H9 (cell line): ENCODE data around the gene MRPL28. TPM values are rescaled to one million over a fixed set of nuclear protein-coding genes. Genes with fewer than 3 reads are reported as not detected.

Experiments
- DNase-seq: peaks from one replicate; pipeline ENCODE4 v3.0.0-alpha.2; 2017
- H2AFZ ChIP-seq: one replicate; pipeline ENCODE4 v1.6.1; 2013; ENCODE audit warnings: mild to moderate bottlenecking, low read length, control low read depth, moderate library complexity
- H2AK5ac ChIP-seq: 2 replicates; pipeline ENCODE4 v1.6.1; 2013; ENCODE audit warnings: low read length, control low read depth, mixed read lengths; ENCODE audit not compliant: insufficient read length
- H2BK120ac ChIP-seq: one replicate; pipeline ENCODE4 v1.6.1; 2013; ENCODE audit warnings: low read depth, mild to moderate bottlenecking, low read length, control low read depth, inconsistent platforms; ENCODE audit not compliant: poor library complexity, severe bottlenecking
- H2BK12ac ChIP-seq: 2 replicates; pipeline ENCODE4 v1.6.1; 2013; ENCODE audit warnings: low read length, control low read depth, mixed read lengths, low read depth; ENCODE audit not compliant: insufficient read length
- H2BK15ac ChIP-seq: 2 replicates; pipeline ENCODE4 v1.6.1; 2013; ENCODE audit warnings: low read depth, low read length, control low read depth
- H2BK20ac ChIP-seq: one replicate; pipeline ENCODE4 v1.6.1; 2013; ENCODE audit warnings: low read depth, mild to moderate bottlenecking, low read length, control low read depth, inconsistent platforms; ENCODE audit not compliant: poor library complexity, severe bottlenecking
- H2BK5ac ChIP-seq: 2 replicates; pipeline ENCODE4 v1.6.1; 2013; ENCODE audit warnings: low read length, control low read depth, mixed read lengths; ENCODE audit not compliant: insufficient read length
- H3K14ac ChIP-seq: 2 replicates; pipeline ENCODE4 v1.6.1; 2013; ENCODE audit warnings: low read length, control low read depth; ENCODE audit not compliant: insufficient read depth
- H3K18ac ChIP-seq: 2 replicates; pipeline ENCODE4 v1.6.1; 2013; ENCODE audit warnings: low read depth, mild to moderate bottlenecking, mixed read lengths, low read length, control low read depth; ENCODE audit not compliant: insufficient read length
- H3K23ac ChIP-seq: 2 replicates; pipeline ENCODE4 v1.6.1; 2013; ENCODE audit warnings: low read length, control low read depth, mixed read lengths, low read depth; ENCODE audit not compliant: insufficient read length
- H3K23me2 ChIP-seq: 2 replicates; pipeline ENCODE4 v1.6.1; 2013; ENCODE audit warnings: low read depth, mild to moderate bottlenecking, mixed read lengths, low read length, control low read depth; ENCODE audit not compliant: insufficient read length, poor library complexity, severe bottlenecking
- H3K27ac ChIP-seq: 2 replicates; pipeline ENCODE4 v1.5.1; 2013; ENCODE audit warnings: low read length, control low read depth, mixed read lengths, low read depth; ENCODE audit not compliant: insufficient read length
- H3K27me3 ChIP-seq: 2 replicates; pipeline ENCODE4 v1.6.1; 2013; ENCODE audit warnings: low read length, control low read depth, inconsistent platforms; ENCODE audit not compliant: insufficient read depth
- H3K4ac ChIP-seq: 2 replicates; pipeline ENCODE4 v1.6.1; 2013; ENCODE audit warnings: low read depth, mild to moderate bottlenecking, control low read depth, inconsistent platforms, low read length, moderate library complexity
- H3K4me1 ChIP-seq: 2 replicates; pipeline ENCODE4 v1.6.1; 2013; ENCODE audit warnings: low read length, control low read depth, inconsistent platforms; ENCODE audit not compliant: insufficient read depth
- H3K4me2 ChIP-seq: 2 replicates; pipeline ENCODE4 v1.6.1; 2013; ENCODE audit warnings: low read length, control low read depth, mixed read lengths; ENCODE audit not compliant: insufficient read length, insufficient read depth
- H3K56ac ChIP-seq: 2 replicates; pipeline ENCODE4 v1.6.1; 2013; ENCODE audit warnings: low read depth, mild to moderate bottlenecking, mixed read lengths, low read length, control low read depth; ENCODE audit not compliant: insufficient read length
- H3K79me1 ChIP-seq: 2 replicates; pipeline ENCODE4 v1.6.1; 2013; ENCODE audit warnings: low read depth, mild to moderate bottlenecking, moderate library complexity, low read length, control low read depth, inconsistent platforms; ENCODE audit not compliant: insufficient read depth, poor library complexity, severe bottlenecking
- H3K79me2 ChIP-seq: 2 replicates; pipeline ENCODE4 v1.6.1; 2013; ENCODE audit warnings: low read length, control low read depth, inconsistent platforms; ENCODE audit not compliant: insufficient read depth
- H3K9ac ChIP-seq: 2 replicates; pipeline ENCODE4 v1.6.1; 2013; ENCODE audit warnings: low read length, control low read depth, mixed read lengths; ENCODE audit not compliant: insufficient read length; ENCODE audit errors: extremely low read depth
- H3K9me3 ChIP-seq: one replicate; pipeline ENCODE4 v1.6.1; 2013; ENCODE audit warnings: low read depth, low read length, inconsistent platforms; ENCODE audit not compliant: control insufficient read depth
- H3T11ph ChIP-seq: one replicate; pipeline ENCODE4 v1.6.1; 2013; ENCODE audit warnings: mild to moderate bottlenecking, low read length, control low read depth, inconsistent platforms
- H4K20me1 ChIP-seq: one replicate; pipeline ENCODE4 v1.6.1; 2013; ENCODE audit not compliant: control insufficient read depth, insufficient read length, insufficient read depth
- H4K5ac ChIP-seq: 2 replicates; pipeline ENCODE4 v1.6.1; 2013; ENCODE audit warnings: low read depth, mild to moderate bottlenecking, mixed read lengths, low read length, control low read depth; ENCODE audit not compliant: insufficient read length
- H4K8ac ChIP-seq: replicated peaks from 2 replicates; pipeline ENCODE4 v1.6.1; 2013; ENCODE audit warnings: low read length, control low read depth, mixed read lengths, low read depth; ENCODE audit not compliant: insufficient read length
- H4K91ac ChIP-seq: 2 replicates; pipeline ENCODE4 v1.6.1; 2013; ENCODE audit warnings: low read depth, mild to moderate bottlenecking, moderate library complexity, mixed read lengths, low read length, control low read depth; ENCODE audit not compliant: insufficient read length
- H3K27ac Mint-ChIP-seq, 3 experiments: 2 replicates in 2 of 3; 3 replicates in 1 of 3; pipeline ENCODE4 v1.8.0; 2020 to 2021; ENCODE audit warnings: mixed read lengths in 3 of 3, mild to moderate bottlenecking in 1 of 3, moderate library complexity in 1 of 3
- H3K27me3 Mint-ChIP-seq: 2 replicates; pipeline ENCODE4 v1.8.0; 2021; ENCODE audit warnings: low read depth, mild to moderate bottlenecking, moderate library complexity, mixed read lengths
- H3K36me3 Mint-ChIP-seq, 3 experiments: 2 replicates in 2 of 3; 3 replicates in 1 of 3; pipeline ENCODE4 v1.8.0; 2020 to 2021; ENCODE audit warnings: low read depth in 3 of 3, mixed read lengths in 3 of 3; ENCODE audit not compliant: insufficient read depth in 1 of 3
- H3K4me1 Mint-ChIP-seq, 2 experiments: 2 replicates each; pipeline ENCODE4 v1.8.0; 2020; ENCODE audit warnings: mixed read lengths in 2 of 2
- H3K4me3 Mint-ChIP-seq, 2 experiments: 2 replicates in 1 of 2; 3 replicates in 1 of 2; pipeline ENCODE4 v1.8.0; 2020 to 2021; ENCODE audit warnings: mild to moderate bottlenecking in 2 of 2, mixed read lengths in 2 of 2, moderate library complexity in 1 of 2
- H3K9me3 Mint-ChIP-seq, 2 experiments: 2 replicates in 1 of 2; 3 replicates in 1 of 2; pipeline ENCODE4 v1.8.0; 2020; ENCODE audit warnings: mild to moderate bottlenecking in 2 of 2, mixed read lengths in 2 of 2, moderate library complexity in 1 of 2
- WGBS: extraction: QIAGEN DNeasy Blood & Tissue Kit; methylation state at CpG from one replicate; pipeline ENCODE4 v1.1.7; 2013; ENCODE audit warnings: missing lambda C conversion rate, low lambda C conversion rate, mixed read lengths; ENCODE audit not compliant: insufficient read length; ENCODE audit errors: extremely low coverage; 5-methylcytosine and 5-hydroxymethylcytosine counted together
- total RNA-seq: library from RNA; stranded (reverse); gene quantifications from 2 replicates; pipeline ENCODE4 v1.2.1, GENCODE V29; 2021
- TF ChIP-seq, protein P1 (sequence below): fragments of 200-600 bp; sonication (generic); conservative IDR thresholded peaks from 3 replicates; pipeline ENCODE4 v1.8.0; 2021; ENCODE audit warnings: antibody characterized with exemption, mild to moderate bottlenecking

MRPL28 gene
- total RNA-seq, 1 experiment from 2014 or later, result 154 TPM

DNA sequence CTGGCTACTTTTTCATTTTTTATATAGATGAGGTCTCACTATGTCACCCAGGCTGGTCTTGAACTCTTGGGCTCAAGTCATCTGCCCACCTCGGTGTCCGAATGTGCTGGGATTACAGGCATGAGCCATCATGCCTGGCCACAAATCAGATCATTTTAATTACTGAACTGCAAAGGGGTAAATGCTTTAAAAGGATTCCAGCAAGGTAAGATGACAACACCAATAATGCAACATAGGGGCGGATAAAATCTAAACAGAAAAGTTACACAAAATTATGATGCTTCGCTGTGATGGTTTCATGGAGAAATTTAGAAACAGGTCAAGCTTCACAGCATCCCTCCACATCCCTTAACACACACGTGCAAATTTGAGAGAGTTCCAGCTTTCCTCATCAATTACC lies 50.1 kb downstream of the MRPL28 start:
- Histone ChIP-seq H3K14ac (no peak overlapping the region), H3K9me3 (no peaks in the 10 kb centered on the region), H3K56ac (no peak overlapping the region), H3K4me1 (no peaks in the 10 kb centered on the region; the same call in 1 of the 2 replicates), H3K4me2 (no peak overlapping the region), H2AFZ (no peak overlapping the region), H2BK12ac (no peak overlapping the region), H3K23ac (no peak overlapping the region), H2BK120ac (no peak overlapping the region), H2AK5ac (no peak overlapping the region), H3K79me2 (peaks cover 3% of the 10 kb centered on the region; the same call in 1 of the 2 replicates), H4K91ac (no peak overlapping the region), H2BK5ac (no peak overlapping the region), H3K27ac (no peak overlapping the region), H4K20me1 (no peaks in the 10 kb centered on the region), H4K8ac (no peak overlapping the region), H3K79me1 (peaks cover 10% of the 10 kb centered on the region), H3K18ac (no peak overlapping the region), H3K9ac (no peak overlapping the region), H3K27me3 (no peaks in the 10 kb centered on the region), H3K4ac (no peak overlapping the region), H3T11ph (no peak overlapping the region), H2BK20ac (no peak overlapping the region), H4K5ac (no peak overlapping the region), H2BK15ac (no peak overlapping the region), H3K23me2 (no peaks in the 10 kb centered on the region)
- no peaks in the 10 kb centered on the region for H3K9me3 Mint-ChIP-seq
- WGBS, result no CpG with 5 or more reads among the region's 5 CpGs
- H3K27ac Mint-ChIP-seq, result peak overlapping the region in 2 of 3 experiments; percentile 15 to 62; a peak in 3 of 7 replicates
- H3K4me3 Mint-ChIP-seq, result no peak overlapping the region
- peaks cover 28 to 30% of the 10 kb centered on the region in 2 experiments for H3K4me1 Mint-ChIP-seq
- H3K27me3 Mint-ChIP-seq, result no peaks in the 10 kb centered on the region
- no peak for DNase-seq
- TF ChIP-seq, protein P1, sequence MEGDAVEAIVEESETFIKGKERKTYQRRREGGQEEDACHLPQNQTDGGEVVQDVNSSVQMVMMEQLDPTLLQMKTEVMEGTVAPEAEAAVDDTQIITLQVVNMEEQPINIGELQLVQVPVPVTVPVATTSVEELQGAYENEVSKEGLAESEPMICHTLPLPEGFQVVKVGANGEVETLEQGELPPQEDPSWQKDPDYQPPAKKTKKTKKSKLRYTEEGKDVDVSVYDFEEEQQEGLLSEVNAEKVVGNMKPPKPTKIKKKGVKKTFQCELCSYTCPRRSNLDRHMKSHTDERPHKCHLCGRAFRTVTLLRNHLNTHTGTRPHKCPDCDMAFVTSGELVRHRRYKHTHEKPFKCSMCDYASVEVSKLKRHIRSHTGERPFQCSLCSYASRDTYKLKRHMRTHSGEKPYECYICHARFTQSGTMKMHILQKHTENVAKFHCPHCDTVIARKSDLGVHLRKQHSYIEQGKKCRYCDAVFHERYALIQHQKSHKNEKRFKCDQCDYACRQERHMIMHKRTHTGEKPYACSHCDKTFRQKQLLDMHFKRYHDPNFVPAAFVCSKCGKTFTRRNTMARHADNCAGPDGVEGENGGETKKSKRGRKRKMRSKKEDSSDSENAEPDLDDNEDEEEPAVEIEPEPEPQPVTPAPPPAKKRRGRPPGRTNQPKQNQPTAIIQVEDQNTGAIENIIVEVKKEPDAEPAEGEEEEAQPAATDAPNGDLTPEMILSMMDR, result no peak
- peaks cover 0 to 11% (median 5%) of the 10 kb centered on the region in 3 experiments; a peak in 6 of 7 replicates for H3K36me3 Mint-ChIP-seq
